DND-41 (cell line): ENCODE results near the gene LDB2.

Source experiments
- ATAC-seq: fragments of 200-7000 bp; cut with Tn5 transposase; 3 replicates; pipeline ENCODE4 v1.9.1; 2021; ENCODE audit warnings: low read depth; ENCODE audit not compliant: insufficient read depth
- DNase-seq: peaks from one replicate; pipeline ENCODE4 v3.0.0-alpha.2; 2020
- H2AFZ ChIP-seq: 2 replicates; pipeline ENCODE4 v1.6.0; 2012; ENCODE audit warnings: low read depth, low read length
- H3K27ac ChIP-seq: 2 replicates; pipeline ENCODE4 v1.5.1; 2012; ENCODE audit warnings: low read length, inconsistent platforms
- H3K27me3 ChIP-seq: fragments of 200-600 bp; sonication (generic); 2 replicates; pipeline ENCODE4 v1.6.0; 2012; ENCODE audit warnings: low read length, mild to moderate bottlenecking, inconsistent platforms; ENCODE audit not compliant: insufficient read depth, poor library complexity
- H3K36me3 ChIP-seq: 2 replicates; pipeline ENCODE4 v1.5.1; 2012; ENCODE audit warnings: low read length, inconsistent platforms; ENCODE audit not compliant: insufficient read depth
- H3K4me1 ChIP-seq: 2 replicates; pipeline ENCODE4 v1.5.1; 2012; ENCODE audit warnings: mild to moderate bottlenecking, low read length; ENCODE audit not compliant: insufficient read depth
- H3K4me2 ChIP-seq: 2 replicates; pipeline ENCODE4 v1.6.0; 2012; ENCODE audit warnings: mild to moderate bottlenecking, moderate library complexity, low read length, inconsistent platforms; ENCODE audit not compliant: insufficient read depth
- H3K4me3 ChIP-seq, 2 experiments: fragments of 200-600 bp in 1 of 2; shearing (Covaris generic) in 1 of 2; 2 replicates each; pipeline ENCODE4 v1.5.1; 2012 to 2016; ENCODE audit warnings: inconsistent platforms in 2 of 2, low read length in 2 of 2, mild to moderate bottlenecking in 2 of 2, low read depth in 1 of 2, moderate library complexity in 1 of 2
- H3K79me2 ChIP-seq: 2 replicates; pipeline ENCODE4 v1.6.0; 2012; ENCODE audit warnings: low read length, inconsistent platforms; ENCODE audit not compliant: insufficient read depth
- H3K9ac ChIP-seq: 2 replicates; pipeline ENCODE4 v1.6.0; 2012; ENCODE audit warnings: low read depth, mild to moderate bottlenecking, inconsistent platforms, low read length, moderate library complexity
- H3K9me3 ChIP-seq: 2 replicates; pipeline ENCODE4 v1.5.1; 2012; ENCODE audit warnings: low read length, moderate library complexity, mild to moderate bottlenecking, inconsistent platforms; ENCODE audit not compliant: insufficient read depth, severe bottlenecking
- H4K20me1 ChIP-seq: 2 replicates; pipeline ENCODE4 v1.6.0; 2012; ENCODE audit warnings: low read length; ENCODE audit not compliant: insufficient read depth
- EZH2 ChIP-seq: IDR thresholded peaks from 3 replicates; pipeline ENCODE4 v1.6.1; 2012; ENCODE audit warnings: borderline replicate concordance, low read depth, mild to moderate bottlenecking, moderate library complexity, low read length, inconsistent platforms; ENCODE audit not compliant: severe bottlenecking
- TF ChIP-seq, protein P1 (sequence below): IDR thresholded peaks from 2 replicates; pipeline ENCODE4 v1.5.1; 2012; ENCODE audit warnings: borderline replicate concordance, low read length, moderate library complexity, mild to moderate bottlenecking; ENCODE audit not compliant: poor library complexity, severe bottlenecking; ENCODE audit errors: extremely low read depth

Gene LDB2

DNA sequence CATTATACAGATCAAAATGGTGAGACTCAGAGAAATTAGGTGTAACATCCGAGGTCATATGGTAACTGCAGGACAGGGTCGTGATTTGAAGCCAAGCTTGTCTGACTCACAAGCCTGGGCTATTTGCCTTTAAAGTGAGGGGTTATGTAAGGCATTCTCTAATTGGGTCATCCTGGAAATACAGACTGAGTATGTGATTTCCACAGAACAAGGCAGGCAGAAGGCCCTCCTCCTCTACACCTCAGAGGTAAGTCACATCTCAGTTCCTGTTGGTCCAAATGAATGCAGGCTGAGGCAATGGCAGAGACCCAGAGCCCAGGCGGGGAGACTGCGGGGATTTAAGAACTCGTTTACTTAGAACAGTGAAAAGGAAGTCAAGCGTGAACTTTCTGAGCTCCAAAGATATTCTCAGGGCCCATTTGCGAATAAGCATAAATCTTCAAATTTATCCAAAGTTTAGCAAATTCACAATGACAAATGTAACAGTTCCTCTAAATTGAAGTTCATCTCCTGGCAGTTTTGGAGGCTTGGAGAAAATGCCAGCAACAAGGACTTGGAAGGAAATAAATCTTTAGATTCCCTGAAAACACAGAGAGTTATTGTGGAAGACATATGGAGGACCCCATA lies 153.3 kb downstream of the LDB2 start:
- no peak overlapping the region for H3K27ac ChIP-seq
- no peaks in the 10 kb centered on the region for H3K4me1 ChIP-seq
- no peak overlapping the region for H2AFZ ChIP-seq
- no peak overlapping the region for H3K4me2 ChIP-seq
- H4K20me1 ChIP-seq, result no peaks in the 10 kb centered on the region
- no peaks in the 10 kb centered on the region for H3K9me3 ChIP-seq
- no peaks in the 10 kb centered on the region for H3K36me3 ChIP-seq
- H3K4me3 ChIP-seq, result no peak overlapping the region
- H3K9ac ChIP-seq, result no peak overlapping the region
- DNase-seq, result no peak
- no peak for ATAC-seq
- no peak for TF ChIP-seq EZH2
- TF ChIP-seq, protein P1, sequence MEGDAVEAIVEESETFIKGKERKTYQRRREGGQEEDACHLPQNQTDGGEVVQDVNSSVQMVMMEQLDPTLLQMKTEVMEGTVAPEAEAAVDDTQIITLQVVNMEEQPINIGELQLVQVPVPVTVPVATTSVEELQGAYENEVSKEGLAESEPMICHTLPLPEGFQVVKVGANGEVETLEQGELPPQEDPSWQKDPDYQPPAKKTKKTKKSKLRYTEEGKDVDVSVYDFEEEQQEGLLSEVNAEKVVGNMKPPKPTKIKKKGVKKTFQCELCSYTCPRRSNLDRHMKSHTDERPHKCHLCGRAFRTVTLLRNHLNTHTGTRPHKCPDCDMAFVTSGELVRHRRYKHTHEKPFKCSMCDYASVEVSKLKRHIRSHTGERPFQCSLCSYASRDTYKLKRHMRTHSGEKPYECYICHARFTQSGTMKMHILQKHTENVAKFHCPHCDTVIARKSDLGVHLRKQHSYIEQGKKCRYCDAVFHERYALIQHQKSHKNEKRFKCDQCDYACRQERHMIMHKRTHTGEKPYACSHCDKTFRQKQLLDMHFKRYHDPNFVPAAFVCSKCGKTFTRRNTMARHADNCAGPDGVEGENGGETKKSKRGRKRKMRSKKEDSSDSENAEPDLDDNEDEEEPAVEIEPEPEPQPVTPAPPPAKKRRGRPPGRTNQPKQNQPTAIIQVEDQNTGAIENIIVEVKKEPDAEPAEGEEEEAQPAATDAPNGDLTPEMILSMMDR, result no peak
- H3K27me3 ChIP-seq, result no peaks in the 10 kb centered on the region
- no peaks in the 10 kb centered on the region for H3K79me2 ChIP-seq

DNA sequence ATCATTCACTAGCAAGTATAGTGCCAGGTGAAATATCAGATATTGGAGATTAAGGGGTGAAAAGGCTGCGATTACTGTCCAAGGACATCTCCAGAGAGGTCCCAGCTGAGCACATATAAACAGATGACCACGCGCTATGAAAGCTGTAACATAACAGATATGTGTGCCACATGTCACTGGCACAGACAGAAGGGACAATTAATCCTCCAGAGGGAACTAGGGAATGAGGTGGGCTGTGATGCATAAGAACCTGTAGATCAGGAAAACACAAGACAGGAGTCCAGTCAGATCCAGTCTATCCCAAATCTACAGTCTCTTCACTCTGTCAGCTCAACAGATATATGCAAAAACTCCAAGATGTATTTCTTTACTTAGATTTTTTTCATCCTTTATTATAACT lies 157.2 kb downstream of the LDB2 start:
- DNase-seq (no peak), ATAC-seq (no peak)
- H3K4me3 ChIP-seq, result no peak overlapping the region
- no peaks in the 10 kb centered on the region for H3K27me3 ChIP-seq
- H3K4me1 ChIP-seq, result no peaks in the 10 kb centered on the region
- H4K20me1 ChIP-seq, result no peaks in the 10 kb centered on the region
- H3K9me3 ChIP-seq, result no peaks in the 10 kb centered on the region
- H3K27ac ChIP-seq, result no peak overlapping the region
- no peak for TF ChIP-seq EZH2
- TF ChIP-seq, protein P1, result no peak
- H3K79me2 ChIP-seq, result no peaks in the 10 kb centered on the region
- no peak overlapping the region for H2AFZ ChIP-seq
- no peaks in the 10 kb centered on the region for H3K36me3 ChIP-seq
- H3K9ac ChIP-seq, result no peak overlapping the region
- no peak overlapping the region for H3K4me2 ChIP-seq

DNA sequence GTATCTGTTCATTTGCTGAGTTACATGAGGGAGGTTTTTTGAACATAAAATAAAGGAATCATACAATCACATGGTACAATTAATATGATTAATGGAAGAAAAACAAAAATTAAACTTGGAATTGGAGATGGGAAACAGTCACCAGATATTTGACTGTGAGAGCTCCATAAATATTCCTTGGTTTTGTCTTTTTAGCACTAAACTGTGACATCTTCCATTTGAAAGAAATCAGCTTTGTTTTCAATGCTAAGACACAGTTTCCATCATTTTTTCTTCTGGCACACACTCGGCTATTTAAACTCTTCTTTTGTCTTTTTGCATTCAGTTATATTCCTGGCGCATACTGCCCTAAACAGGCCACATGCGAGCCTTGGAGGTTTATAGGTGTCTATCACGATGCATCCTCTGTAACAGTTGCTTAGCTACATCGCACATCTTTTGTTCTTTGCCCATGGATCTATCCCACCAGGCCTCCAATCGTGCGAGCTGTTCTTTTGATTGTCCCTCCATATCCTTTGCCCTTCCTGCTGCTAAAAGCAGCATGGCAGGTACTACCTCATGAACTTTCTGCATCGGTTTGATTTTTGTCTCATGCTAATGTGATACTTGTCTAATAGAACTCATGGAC lies 158.3 kb downstream of the LDB2 start:
- no peaks in the 10 kb centered on the region for H4K20me1 ChIP-seq
- H3K79me2 ChIP-seq, result no peaks in the 10 kb centered on the region
- TF ChIP-seq, protein P1, result no peak
- no peak for TF ChIP-seq EZH2
- no peak overlapping the region for H2AFZ ChIP-seq
- H3K27ac ChIP-seq, result no peak overlapping the region
- H3K4me2 ChIP-seq, result no peak overlapping the region
- no peaks in the 10 kb centered on the region for H3K9me3 ChIP-seq
- DNase-seq (no peak), ATAC-seq (no peak)
- no peaks in the 10 kb centered on the region for H3K36me3 ChIP-seq
- no peaks in the 10 kb centered on the region for H3K4me1 ChIP-seq
- no peaks in the 10 kb centered on the region for H3K27me3 ChIP-seq
- no peak overlapping the region for H3K4me3 ChIP-seq
- no peak overlapping the region for H3K9ac ChIP-seq
